DND-41 (cell line): Measurements from ENCODE around the gene COG7.

Source experiments
- CTCF ChIP-seq: IDR thresholded peaks from 2 replicates; pipeline ENCODE4 v1.5.1; 2012; ENCODE audit warnings: borderline replicate concordance, low read length, moderate library complexity, mild to moderate bottlenecking; ENCODE audit not compliant: poor library complexity, severe bottlenecking; ENCODE audit errors: extremely low read depth
- EZH2 ChIP-seq: IDR thresholded peaks from 3 replicates; pipeline ENCODE4 v1.6.1; 2012; ENCODE audit warnings: borderline replicate concordance, low read depth, mild to moderate bottlenecking, moderate library complexity, low read length, inconsistent platforms; ENCODE audit not compliant: severe bottlenecking

- TF ChIP-seq CTCF (no peak), EZH2 (no peak)
Measured at GRCh38 chr16:23497543-23497868, 44.5 kb upstream of the COG7 start.
